ENCODE results near the gene F2R. TPM values are rescaled to one million over a fixed set of nuclear protein-coding genes. Genes with fewer than 3 reads are reported as not detected.

F2R gene
- polyA plus RNA-seq, 3 donors from 2014 or later: 92.6 to 115 (median 106) TPM

GRCh38 chr5:76716456-76717157 lies 681 bp downstream of the F2R start:
- peak; percentile 35 to 50 (median 41) for DNase-seq

GRCh38 chr5:76717222-76718083 lies 1.5 kb downstream of the F2R start:
- Mint-ChIP-seq H3K27me3 (ENCODE audit: low read depth in 3 of 3) (peaks cover 2 to 12% (median 7%) of the 10 kb centered on the region in 3 donors), H3K9me3 (no peaks in the 10 kb centered on the region), H3K36me3 (no peaks in the 10 kb centered on the region), H3K27ac (peak overlapping the region; percentile 84 to 94 (median 87)), H3K4me3 (peak overlapping the region; percentile 85 to 95 (median 94)), H3K4me1 (peaks cover 66 to 75% of the 10 kb centered on the region in 2 donors)
- no peak for DNase-seq

More at GRCh38 chr5:76716456-76717157, 681 bp downstream of the F2R start:
- Mint-ChIP-seq H3K27ac (peak overlapping the region; percentile 84 to 94 (median 87)), H3K4me1 (peaks cover 63 to 67% of the 10 kb centered on the region in 2 donors), H3K27me3 (ENCODE audit: low read depth in 3 of 3) (peaks cover 2 to 12% (median 7%) of the 10 kb centered on the region in 3 donors), H3K9me3 (no peaks in the 10 kb centered on the region), H3K4me3 (peak overlapping the region; percentile 85 to 95 (median 94)), H3K36me3 (no peaks in the 10 kb centered on the region)

- H3K27ac Mint-ChIP-seq: peak overlapping the region; percentile 62 to 90 (median 80)
- H3K27me3 Mint-ChIP-seq (ENCODE audit: low read depth in 3 of 3): peaks cover 2 to 12% (median 7%) of the 10 kb centered on the region in 3 donors
- H3K4me1 Mint-ChIP-seq: peaks cover 71 to 83% of the 10 kb centered on the region in 2 donors
- no peaks in the 10 kb centered on the region for H3K9me3 Mint-ChIP-seq
- peaks cover 0 to 4% (median 3%) of the 10 kb centered on the region in 3 donors for H3K36me3 Mint-ChIP-seq
- peak overlapping the region; percentile 85 to 95 (median 94) for H3K4me3 Mint-ChIP-seq
- DNase-seq: no peak
Observed at GRCh38 chr5:76718381-76718832, 2.5 kb downstream of the F2R start.

GRCh38 chr5:76718880-76719279 lies 3.0 kb downstream of the F2R start:
- H3K36me3 Mint-ChIP-seq: peaks cover 0 to 7% (median 3%) of the 10 kb centered on the region in 3 donors
- peaks cover 2 to 12% (median 5%) of the 10 kb centered on the region in 3 donors for H3K27me3 Mint-ChIP-seq (ENCODE audit: low read depth in 3 of 3)
- DNase-seq: no peak
- peaks cover 72 to 84% of the 10 kb centered on the region in 2 donors for H3K4me1 Mint-ChIP-seq
- peak overlapping the region; percentile 62 to 90 (median 80) for H3K27ac Mint-ChIP-seq
- no peaks in the 10 kb centered on the region for H3K9me3 Mint-ChIP-seq
- H3K4me3 Mint-ChIP-seq: peak overlapping the region; percentile 8 to 95 (median 85)

- no peak for DNase-seq
- peaks cover 0 to 8% (median 3%) of the 10 kb centered on the region in 3 donors for H3K36me3 Mint-ChIP-seq
- peaks cover 80 to 91% of the 10 kb centered on the region in 2 donors for H3K4me1 Mint-ChIP-seq
- H3K27ac Mint-ChIP-seq: peak overlapping the region; percentile 74 to 92 (median 84)
- peak overlapping the region; percentile 56 to 82 (median 60) for H3K4me3 Mint-ChIP-seq
- H3K27me3 Mint-ChIP-seq (ENCODE audit: low read depth in 3 of 3): peaks cover 0 to 8% (median 0%) of the 10 kb centered on the region in 3 donors
- no peaks in the 10 kb centered on the region for H3K9me3 Mint-ChIP-seq
Observed at GRCh38 chr5:76720988-76721569, 5.2 kb downstream of the F2R start.

GRCh38 chr5:76723266-76723665 lies 7.3 kb downstream of the F2R start:
- Mint-ChIP-seq H3K9me3 (no peaks in the 10 kb centered on the region), H3K4me1 (peaks cover 71 to 90% of the 10 kb centered on the region in 2 donors), H3K4me3 (peak overlapping the region in 2 of 5 donors; percentile 11 to 72), H3K36me3 (peaks cover 0 to 9% (median 3%) of the 10 kb centered on the region in 3 donors), H3K27ac (peak overlapping the region in 5 of 6 donors; percentile 61 to 83 (median 78)), H3K27me3 (ENCODE audit: low read depth in 3 of 3) (peaks cover 0 to 2% (median 0%) of the 10 kb centered on the region in 3 donors)
- no peak for DNase-seq

GRCh38 chr5:76723906-76724305 lies 8.0 kb downstream of the F2R start:
- Mint-ChIP-seq H3K4me3 (peak overlapping the region in 1 of 5 donors; percentile 4), H3K36me3 (peaks cover under 1 to 11% (median 4%) of the 10 kb centered on the region in 3 donors), H3K4me1 (peaks cover 65 to 86% of the 10 kb centered on the region in 2 donors), H3K27me3 (ENCODE audit: low read depth in 3 of 3) (no peaks in the 10 kb centered on the region), H3K27ac (peak overlapping the region; percentile 12 to 91 (median 79)), H3K9me3 (no peaks in the 10 kb centered on the region)
- no peak for DNase-seq

GRCh38 chr5:76724871-76725270 lies 8.9 kb downstream of the F2R start:
- H3K4me1 Mint-ChIP-seq: peaks cover 64 to 87% of the 10 kb centered on the region in 2 donors
- H3K27ac Mint-ChIP-seq: peak overlapping the region; percentile 72 to 91 (median 78)
- no peak for DNase-seq
- peaks cover 0 to 9% (median 7%) of the 10 kb centered on the region in 6 donors for H3K9me3 Mint-ChIP-seq
- peaks cover 10 to 21% (median 13%) of the 10 kb centered on the region in 3 donors for H3K36me3 Mint-ChIP-seq
- H3K27me3 Mint-ChIP-seq (ENCODE audit: low read depth in 3 of 3): no peaks in the 10 kb centered on the region
- peak overlapping the region; percentile 4 to 46 (median 22) for H3K4me3 Mint-ChIP-seq

- no peak for DNase-seq
- peaks cover 31 to 40% (median 31%) of the 10 kb centered on the region in 3 donors for H3K36me3 Mint-ChIP-seq
- H3K4me3 Mint-ChIP-seq: peak overlapping the region in 1 of 5 donors; percentile 16
- H3K27ac Mint-ChIP-seq: peak overlapping the region; percentile 12 to 92 (median 71)
- peaks cover 67 to 85% of the 10 kb centered on the region in 2 donors for H3K4me1 Mint-ChIP-seq
- peaks cover 0 to 6% (median 5%) of the 10 kb centered on the region in 3 donors for H3K27me3 Mint-ChIP-seq (ENCODE audit: low read depth in 3 of 3)
- H3K9me3 Mint-ChIP-seq: peaks cover 0 to 17% (median 15%) of the 10 kb centered on the region in 6 donors
Observed at GRCh38 chr5:76728965-76729364, 13.0 kb downstream of the F2R start.

- Mint-ChIP-seq H3K36me3 (peaks cover 31 to 40% (median 32%) of the 10 kb centered on the region in 3 donors), H3K27ac (peak overlapping the region; percentile 61 to 92 (median 76))
Observed at GRCh38 chr5:76729373-76730290, 13.7 kb downstream of the F2R start.

GRCh38 chr5:76732405-76733048 lies 16.6 kb downstream of the F2R start:
- peaks cover 31 to 43% (median 32%) of the 10 kb centered on the region in 3 donors for H3K36me3 Mint-ChIP-seq
- peaks cover 0 to 12% (median 11%) of the 10 kb centered on the region in 3 donors for H3K27me3 Mint-ChIP-seq (ENCODE audit: low read depth in 3 of 3)
- peak overlapping the region; percentile 23 to 81 (median 71) for H3K4me3 Mint-ChIP-seq
- H3K9me3 Mint-ChIP-seq: peaks cover 0 to 17% (median 15%) of the 10 kb centered on the region in 6 donors
- H3K4me1 Mint-ChIP-seq: peaks cover 66 to 84% of the 10 kb centered on the region in 2 donors
- H3K27ac Mint-ChIP-seq: peak overlapping the region; percentile 91 to 98 (median 94)
- no peak for DNase-seq

More at GRCh38 chr5:76729373-76730290, 13.7 kb downstream of the F2R start:
- DNase-seq: no peak
- Mint-ChIP-seq H3K9me3 (peaks cover 0 to 17% (median 15%) of the 10 kb centered on the region in 6 donors), H3K27me3 (ENCODE audit: low read depth in 3 of 3) (peaks cover 0 to 6% (median 5%) of the 10 kb centered on the region in 3 donors), H3K4me3 (no peak overlapping the region), H3K4me1 (peaks cover 67 to 85% of the 10 kb centered on the region in 2 donors)

- Mint-ChIP-seq H3K27ac (peak overlapping the region; percentile 91 to 98 (median 94)), H3K4me1 (peaks cover 71 to 84% of the 10 kb centered on the region in 2 donors)
- DNase-seq: peak; percentile 68 to 90 (median 77)
Observed at GRCh38 chr5:76733049-76733417, 17.1 kb downstream of the F2R start.

More at GRCh38 chr5:76733049-76733417, 17.1 kb downstream of the F2R start:
- Mint-ChIP-seq H3K27me3 (ENCODE audit: low read depth in 3 of 3) (peaks cover 0 to 12% (median 11%) of the 10 kb centered on the region in 3 donors), H3K36me3 (peaks cover 31 to 43% (median 32%) of the 10 kb centered on the region in 3 donors), H3K4me3 (peak overlapping the region; percentile 23 to 81 (median 71)), H3K9me3 (peaks cover 0 to 17% (median 15%) of the 10 kb centered on the region in 6 donors)

Measured in immature natural killer cell (primary cell).